Measurements from ENCODE around the gene KLK8.

GRCh38 chr19:51043497-51043896 is 42.1 kb upstream of the KLK8 start:
- no peak for TF ChIP-seq EP300 (IDR thresholded peaks at IDR 0.05)
- no peak for TF ChIP-seq CTCF (IDR thresholded peaks at IDR 0.05)
- TF ChIP-seq POLR2AphosphoS5 (IDR thresholded peaks at IDR 0.05), result no peak

Measured in suprapubic skin (tissue), 4 donors.